ENCODE results near the gene SLC22A5.

- TF ChIP-seq CTCF (IDR thresholded peaks at IDR 0.05) (no peak), POLR2A (IDR thresholded peaks at IDR 0.05) (no peak)
Observed at GRCh38 chr5:132391247-132391646, 21.7 kb downstream of the SLC22A5 start.
